ENCODE data around the gene MAFB.

DNA sequence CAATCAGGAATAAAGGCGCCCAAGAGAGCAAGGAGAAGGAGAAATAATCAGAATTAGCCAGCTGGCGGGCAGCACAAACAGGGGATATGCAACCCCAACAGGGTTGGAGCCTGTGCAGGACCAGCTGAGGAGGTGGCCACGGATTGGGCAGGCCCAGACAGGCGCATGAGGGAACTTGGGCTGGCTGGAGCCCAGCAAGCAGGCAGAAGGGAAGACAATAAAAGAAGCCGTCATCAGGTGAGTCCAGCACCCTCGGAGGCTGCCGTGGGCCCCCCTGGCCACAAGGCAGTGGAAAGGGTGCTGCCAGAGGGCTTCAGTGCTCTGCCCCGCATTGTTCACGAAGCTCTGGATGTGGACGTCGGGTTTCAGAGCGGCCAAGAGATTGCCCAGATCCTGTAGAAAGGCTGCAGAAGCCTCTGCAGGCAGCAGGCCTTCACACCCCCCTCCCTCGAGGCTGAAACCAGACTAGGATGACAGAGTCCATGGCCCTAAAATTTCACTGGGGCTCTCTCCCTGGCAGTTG, 28.4 kb upstream of the MAFB start:
- TF ChIP-seq, protein P1, sequence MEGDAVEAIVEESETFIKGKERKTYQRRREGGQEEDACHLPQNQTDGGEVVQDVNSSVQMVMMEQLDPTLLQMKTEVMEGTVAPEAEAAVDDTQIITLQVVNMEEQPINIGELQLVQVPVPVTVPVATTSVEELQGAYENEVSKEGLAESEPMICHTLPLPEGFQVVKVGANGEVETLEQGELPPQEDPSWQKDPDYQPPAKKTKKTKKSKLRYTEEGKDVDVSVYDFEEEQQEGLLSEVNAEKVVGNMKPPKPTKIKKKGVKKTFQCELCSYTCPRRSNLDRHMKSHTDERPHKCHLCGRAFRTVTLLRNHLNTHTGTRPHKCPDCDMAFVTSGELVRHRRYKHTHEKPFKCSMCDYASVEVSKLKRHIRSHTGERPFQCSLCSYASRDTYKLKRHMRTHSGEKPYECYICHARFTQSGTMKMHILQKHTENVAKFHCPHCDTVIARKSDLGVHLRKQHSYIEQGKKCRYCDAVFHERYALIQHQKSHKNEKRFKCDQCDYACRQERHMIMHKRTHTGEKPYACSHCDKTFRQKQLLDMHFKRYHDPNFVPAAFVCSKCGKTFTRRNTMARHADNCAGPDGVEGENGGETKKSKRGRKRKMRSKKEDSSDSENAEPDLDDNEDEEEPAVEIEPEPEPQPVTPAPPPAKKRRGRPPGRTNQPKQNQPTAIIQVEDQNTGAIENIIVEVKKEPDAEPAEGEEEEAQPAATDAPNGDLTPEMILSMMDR (IDR thresholded peaks at IDR 0.05 in 8 of 11, conservative IDR thresholded peaks at IDR 0.05 in 3 of 11), result no peak
- TF ChIP-seq POLR2AphosphoS5 (IDR thresholded peaks at IDR 0.05), result no peak
